GM21717 (cell line): ENCODE measurements around the gene SLC25A20.
"Not testable (repeated sequence)": the region's sequence is repeated elsewhere in the genome, so short reads cannot be mapped to it uniquely, and the experiment has no call there.

Source experiments
- ATAC-seq: cut with Tn5 transposase; IDR thresholded peaks from one replicate; pipeline ENCODE4 v1.9.1; 2021; ENCODE audit warnings: mild to moderate bottlenecking, moderate library complexity; ENCODE audit not compliant: unreplicated experiment

The SLC25A20 gene

GRCh38 chr3:48898383-48899234 lies at the start of gene SLC25A20:
Gene SLC25A20, minus strand, starts transcription at chr3:48898882. Its CDS starts 88 bp downstream, at chr3:48898794.
- ATAC-seq = peak; percentile 86

- no peak for ATAC-seq
Measured at GRCh38 chr3:48945891-48946549, 47.3 kb upstream of the SLC25A20 start.

DNA sequence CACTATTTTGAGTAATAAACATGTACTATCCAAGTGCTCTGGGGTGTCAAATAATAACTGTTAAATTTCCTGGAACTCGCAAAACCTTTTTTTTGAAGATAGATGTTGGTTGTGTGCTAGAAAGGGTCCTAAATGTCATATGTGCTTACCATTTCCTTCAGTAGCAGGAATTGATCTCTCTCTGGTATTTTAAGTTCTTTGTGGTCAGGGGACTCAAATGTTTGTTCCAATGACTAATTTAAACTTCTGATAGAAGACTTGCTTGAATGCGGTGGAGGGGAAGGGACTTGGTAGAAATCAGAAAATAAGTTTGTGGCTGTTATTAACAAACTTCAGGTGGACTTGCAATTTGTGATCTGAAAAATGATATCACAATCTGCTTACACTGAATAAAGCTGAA lies 46.8 kb upstream of the SLC25A20 start:
- no peak for ATAC-seq

DNA sequence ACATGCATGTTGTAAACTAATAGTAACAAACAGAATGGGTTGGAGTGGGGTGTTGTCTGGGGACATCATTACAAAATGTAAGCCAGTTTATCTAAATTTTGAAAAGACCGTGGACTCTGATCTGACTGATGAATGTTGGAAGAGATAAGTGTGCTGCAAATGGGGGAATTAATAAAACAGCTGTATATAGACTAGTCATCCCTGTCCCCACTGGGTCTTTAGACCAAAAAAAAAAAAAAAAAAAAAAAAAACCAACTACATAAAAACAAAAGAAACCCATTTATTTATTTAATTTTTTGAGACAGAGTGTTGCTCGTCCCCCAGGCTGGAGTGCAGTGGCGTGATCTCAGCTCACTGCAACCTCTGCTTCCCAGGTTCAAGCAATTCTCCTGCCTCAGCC lies 40.0 kb upstream of the SLC25A20 start:
- ATAC-seq = no peak

DNA sequence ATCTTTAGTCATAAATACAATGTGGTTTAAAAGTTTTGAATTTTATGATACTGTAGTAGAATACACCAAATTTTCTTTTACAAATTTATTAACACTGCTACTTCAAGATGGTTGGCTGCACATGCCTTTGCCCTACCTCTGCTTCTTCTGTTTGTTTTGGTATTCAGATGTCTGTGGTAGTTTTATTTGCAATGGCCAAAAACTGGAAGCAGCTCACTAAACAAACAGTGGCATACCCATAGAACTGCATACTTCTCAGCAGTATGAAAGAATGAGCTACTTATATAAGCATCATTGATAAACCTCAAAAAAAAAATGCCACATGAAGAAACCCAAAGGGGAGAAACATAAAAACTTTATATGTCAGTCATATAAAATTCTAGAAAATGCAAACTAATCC lies 39.5 kb upstream of the SLC25A20 start:
- no peak for ATAC-seq

DNA sequence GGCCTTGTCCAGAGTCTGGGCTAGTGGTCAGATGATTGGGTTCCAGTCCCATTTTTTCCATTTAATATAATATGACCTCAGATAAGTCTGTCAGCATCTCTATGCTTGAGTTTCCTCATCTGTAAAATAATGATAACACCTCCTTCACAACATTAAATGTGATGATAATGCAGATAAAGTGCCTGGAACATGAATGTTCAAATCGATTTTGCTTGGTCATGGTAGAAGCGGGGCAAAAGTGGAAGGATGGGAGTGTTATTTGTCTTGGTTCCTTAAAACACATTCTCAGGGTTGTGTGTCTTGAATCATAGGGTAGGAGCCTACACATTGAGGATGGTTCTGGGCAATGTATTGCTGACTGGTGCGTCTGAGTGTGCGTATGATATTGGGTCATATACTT lies 36.8 kb upstream of the SLC25A20 start:
- ATAC-seq = no peak

DNA sequence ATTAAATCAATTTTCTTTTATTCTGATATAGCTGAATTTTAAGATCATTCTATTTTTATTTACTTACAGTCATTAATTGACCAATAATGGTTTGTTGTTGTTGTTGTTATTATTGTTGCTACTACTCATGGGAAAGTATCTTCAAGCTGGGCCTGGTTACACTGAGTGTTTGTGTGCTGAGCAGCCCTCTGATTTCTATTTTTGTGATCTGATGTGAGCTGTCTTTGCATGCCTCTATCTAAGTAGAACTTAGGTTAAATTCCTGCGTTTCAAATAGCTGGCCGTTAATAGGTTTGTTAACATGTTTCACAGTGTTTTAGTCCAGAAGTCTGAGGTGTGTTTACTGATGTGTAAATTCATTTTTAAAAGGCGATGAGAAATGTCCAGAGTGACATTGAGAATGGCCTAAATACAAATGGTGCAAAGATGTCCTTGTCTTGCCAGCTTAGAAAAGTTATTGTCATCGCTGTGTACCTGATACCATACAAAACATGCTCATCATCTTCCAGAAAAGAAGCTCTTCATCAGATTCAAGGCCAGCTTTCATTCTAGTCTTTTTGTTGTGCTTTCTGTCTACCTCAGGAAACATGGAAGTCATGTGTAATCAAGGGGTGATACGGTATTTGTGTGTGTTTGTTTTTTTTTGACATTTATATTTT lies 35.8 kb upstream of the SLC25A20 start:
- ATAC-seq = no peak

DNA sequence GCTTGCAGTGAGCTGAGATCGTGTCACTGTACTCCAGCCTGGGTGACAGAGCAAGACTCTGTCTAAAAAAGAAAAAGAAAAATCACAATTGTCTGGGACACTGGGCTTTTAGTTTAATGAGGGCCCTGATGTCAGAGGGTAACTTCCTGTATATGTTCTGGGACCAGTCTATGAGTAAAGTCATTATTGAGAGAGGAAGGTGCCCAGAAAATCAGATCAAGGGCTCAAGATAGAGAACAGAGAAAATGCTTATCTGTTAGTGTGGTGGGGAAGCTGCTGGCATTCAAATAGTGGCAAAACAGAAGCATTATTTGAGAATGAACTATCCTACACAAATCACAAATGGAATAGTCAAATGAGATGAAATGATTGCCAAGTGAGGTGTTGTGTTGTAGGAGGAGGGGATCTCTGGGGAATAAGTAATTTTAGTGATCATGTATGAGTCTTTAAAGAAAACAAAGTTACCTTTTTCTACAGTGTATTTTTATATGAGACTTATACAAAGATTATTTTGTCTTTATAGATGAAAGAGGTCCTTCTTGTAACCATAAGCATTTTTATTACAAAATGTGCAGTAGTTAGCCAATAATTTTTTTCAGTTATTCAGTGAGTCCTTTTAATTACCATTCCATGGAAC lies 33.4 kb upstream of the SLC25A20 start:
- no peak for ATAC-seq

DNA sequence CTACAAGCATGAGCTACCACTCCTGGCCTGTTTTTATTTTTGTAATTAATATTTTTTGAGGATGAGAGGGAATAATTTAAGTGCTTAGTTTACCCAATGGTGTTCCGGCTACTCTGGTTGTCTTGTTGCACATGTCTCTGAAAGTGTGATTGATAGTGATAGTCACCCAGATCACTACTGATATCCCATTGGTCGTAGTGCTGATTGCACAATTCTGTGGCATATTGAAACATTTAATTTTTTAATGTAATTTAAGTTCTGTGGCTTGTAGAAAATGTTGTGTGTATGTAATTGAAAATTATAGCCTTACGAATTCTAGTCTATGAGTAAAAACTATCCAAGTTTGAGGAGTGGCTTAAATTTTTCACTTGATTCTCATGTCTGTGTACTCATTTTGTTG lies 31.9 kb upstream of the SLC25A20 start:
- ATAC-seq = no peak

- ATAC-seq = no peak
Measured at GRCh38 chr3:48929358-48930035, 30.8 kb upstream of the SLC25A20 start.

DNA sequence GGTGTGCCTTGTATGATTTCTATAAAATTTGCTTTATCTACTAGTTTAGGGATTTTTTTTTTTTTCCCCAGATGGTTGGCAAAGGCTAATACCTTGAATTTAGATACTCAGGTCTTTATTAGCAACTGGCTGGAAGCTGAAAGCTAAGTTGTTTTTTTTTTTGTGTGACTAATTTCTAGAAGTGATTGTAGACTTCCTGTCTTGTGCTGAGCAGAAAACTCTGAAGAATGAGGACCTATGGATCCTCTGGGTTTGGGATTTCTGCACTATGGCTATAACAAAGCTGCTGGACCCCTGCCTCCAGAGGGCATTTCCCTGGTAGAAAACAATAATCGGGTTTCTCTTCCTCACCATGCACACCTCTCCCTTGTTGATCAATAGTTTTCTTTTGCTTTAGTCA lies 30.0 kb upstream of the SLC25A20 start:
- ATAC-seq = no peak

DNA sequence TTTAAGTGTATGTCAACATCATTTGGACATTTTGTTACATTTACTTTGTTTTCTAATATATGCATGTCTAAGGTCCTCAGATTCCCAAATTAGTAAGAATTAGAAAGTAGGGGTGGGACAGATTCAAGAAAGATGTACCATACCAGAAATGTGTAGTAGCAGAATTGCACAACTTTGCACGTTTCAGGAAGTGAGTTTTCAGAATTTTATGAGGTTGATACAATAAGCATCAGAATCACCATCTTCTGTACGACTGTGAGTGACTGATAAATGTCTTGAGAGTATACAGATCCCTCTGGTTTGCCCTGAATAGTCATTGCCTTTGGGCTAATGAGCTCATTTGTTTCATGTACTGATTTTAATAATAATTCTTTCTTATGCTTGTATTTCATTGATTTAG lies 29.2 kb upstream of the SLC25A20 start:
- no peak for ATAC-seq

GRCh38 chr3:48926425-48927392 lies 28.0 kb upstream of the SLC25A20 start:
- ATAC-seq = no peak

DNA sequence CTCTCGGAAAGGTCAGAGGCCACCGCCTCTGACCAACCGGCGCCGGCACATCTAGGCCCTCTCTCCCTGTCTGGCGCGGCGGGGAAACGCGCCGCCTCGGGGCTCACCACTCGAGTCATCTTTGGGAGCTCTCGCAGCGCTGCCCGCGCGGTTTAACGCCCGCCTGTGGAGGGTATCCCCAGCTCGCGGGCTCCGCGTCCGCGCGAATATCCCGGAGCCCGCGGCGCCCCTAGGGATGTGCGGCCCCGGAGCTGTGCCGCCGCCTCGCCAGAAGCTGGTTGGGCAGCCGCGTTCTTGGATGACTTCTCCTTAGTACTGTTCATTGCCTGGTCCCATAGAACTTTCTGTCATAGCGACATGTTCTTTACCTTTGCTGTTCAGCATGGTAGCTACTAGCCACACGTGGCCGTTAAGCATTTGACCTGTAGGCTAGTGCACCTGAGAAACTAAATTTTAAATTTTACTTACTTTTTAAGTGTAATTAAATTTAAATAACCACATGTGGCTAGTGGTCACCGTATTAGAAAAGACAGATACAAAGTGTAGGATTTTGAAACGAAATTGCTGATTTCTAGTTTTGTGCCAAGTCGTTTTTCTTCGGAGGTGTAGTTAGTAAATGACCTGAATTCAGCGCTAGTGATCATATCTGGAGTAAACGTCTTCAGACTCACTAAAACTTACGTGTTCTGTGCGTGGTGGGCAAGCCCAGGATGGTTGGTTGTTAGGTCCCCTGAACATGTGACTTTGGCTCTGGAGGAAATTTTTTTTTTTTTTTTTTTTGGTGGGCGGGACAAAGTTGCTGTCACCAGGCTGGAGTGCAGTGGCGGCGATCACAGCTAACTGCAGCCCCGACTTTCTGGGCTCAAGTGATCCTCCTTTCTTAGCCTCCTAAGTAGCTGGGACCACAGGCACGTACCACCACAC lies 20.8 kb upstream of the SLC25A20 start:
- peak; percentile 21 for ATAC-seq

DNA sequence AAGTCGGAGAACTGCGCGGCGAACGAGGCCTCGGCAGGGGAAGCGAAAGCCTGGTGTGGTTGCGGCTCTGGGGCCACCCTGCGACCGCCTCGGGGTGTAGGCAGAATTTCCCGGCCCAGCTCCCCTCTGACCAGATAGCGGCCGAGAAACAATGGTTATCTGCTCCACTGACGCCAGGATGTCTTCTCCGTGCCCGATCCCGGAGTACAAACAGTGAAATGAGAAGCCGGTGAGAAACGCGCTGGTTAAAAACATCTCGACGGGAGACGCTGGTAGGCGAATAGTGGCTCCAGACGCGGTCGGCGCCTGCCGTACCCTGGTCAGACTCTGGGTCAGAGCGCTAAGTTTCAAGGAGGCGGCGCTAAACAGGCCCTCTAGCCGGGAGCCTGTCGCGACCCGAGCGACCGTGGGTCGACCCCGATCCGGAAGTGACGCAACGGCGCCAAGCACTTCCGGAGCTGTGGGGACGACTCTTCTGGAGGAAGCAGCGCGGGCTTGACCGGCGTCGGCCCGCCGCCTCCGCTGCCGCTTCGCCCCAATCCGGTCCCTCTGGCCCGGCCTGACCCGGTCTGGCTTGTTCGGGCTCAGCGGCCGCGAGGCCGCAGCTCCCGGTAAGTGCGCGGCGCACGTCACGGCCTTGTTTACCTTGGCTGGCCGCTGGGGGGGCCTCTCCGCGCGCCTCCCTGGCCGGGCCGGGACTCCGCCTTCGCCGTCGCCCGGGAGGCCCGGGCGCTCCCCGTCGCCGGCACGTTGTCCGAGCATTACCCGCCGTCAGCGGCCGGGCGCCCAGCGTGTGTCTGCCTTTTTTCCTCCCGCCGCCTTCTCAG lies 19.9 kb upstream of the SLC25A20 start, which contains the start of gene ARIH2:
TSS of gene ARIH2 (plus strand) at position 455 of the 827 bp plus-strand sequence. CDS start 8,717 bp downstream, outside the sequence.
- ATAC-seq = peak; percentile 71

DNA sequence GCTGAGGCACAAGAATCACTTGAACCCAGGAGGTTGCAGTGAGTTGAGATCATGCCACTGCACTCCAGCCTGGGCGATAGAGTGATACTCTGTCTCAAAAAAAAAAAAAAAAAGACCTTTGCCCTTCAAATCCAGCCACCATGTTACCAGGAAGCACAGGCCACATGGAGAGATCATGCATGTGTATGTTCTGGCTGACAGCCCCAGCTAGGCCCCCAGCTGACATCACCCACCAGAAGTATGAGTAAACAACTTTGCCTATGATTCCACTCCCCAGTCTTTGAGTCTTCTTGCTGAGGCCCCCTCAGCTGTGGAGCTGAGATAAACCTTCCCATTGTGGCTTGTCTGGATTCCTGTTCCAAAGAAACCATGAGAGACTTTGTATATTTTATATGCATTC lies 16.6 kb upstream of the SLC25A20 start:
- ATAC-seq = no peak

DNA sequence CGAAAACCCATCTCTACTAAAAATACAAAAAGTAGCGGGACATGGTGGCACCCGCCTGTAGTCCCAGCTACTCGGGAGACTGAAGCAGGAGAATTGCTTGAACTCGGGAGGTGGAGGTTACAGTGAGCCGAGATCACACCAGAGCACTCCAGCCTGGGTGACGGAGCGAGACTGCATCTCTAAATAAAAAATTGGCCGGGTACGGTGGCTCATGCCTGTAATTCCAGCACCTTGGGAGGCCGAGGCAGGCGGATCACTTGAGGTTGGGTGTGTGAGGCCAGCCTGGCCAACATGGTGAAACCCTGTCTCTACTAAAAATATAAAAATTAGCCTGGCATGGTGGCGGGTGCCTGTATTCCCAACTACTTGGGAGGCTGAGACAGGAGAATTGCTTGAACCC lies 8.3 kb upstream of the SLC25A20 start:
- ATAC-seq = not testable (repeated sequence)

GRCh38 chr3:48899273-48899672 lies 591 bp upstream of the SLC25A20 start:
- no peak for ATAC-seq
